GM12891 (cell line): Measurements from ENCODE around the gene ZDHHC15.

Source experiments
- PAX5 ChIP-seq: IDR thresholded peaks from 2 replicates; pipeline ENCODE4 v1.6.1; 2011; ENCODE audit warnings: low read length, moderate library complexity, mild to moderate bottlenecking; ENCODE audit not compliant: insufficient read depth, severe bottlenecking
- POLR2A ChIP-seq: IDR thresholded peaks from 2 replicates; pipeline ENCODE4 v1.6.1; 2011; ENCODE audit warnings: low read depth, low read length, control low read depth
- POLR2AphosphoS5 ChIP-seq: IDR thresholded peaks from 2 replicates; pipeline ENCODE4 v1.6.1; 2011; ENCODE audit warnings: low read depth, low read length, control low read depth
- TAF1 ChIP-seq: IDR thresholded peaks from 2 replicates; pipeline ENCODE4 v1.6.1; 2011; ENCODE audit warnings: low read depth, low read length, control low read depth

GRCh38 chrX:75365243-75365975 is 157.4 kb downstream of the ZDHHC15 start:
- TF ChIP-seq POLR2A (no peak), TAF1 (no peak), PAX5 (no peak), POLR2AphosphoS5 (no peak)
